Stimulated activated CD8-positive, alpha-beta memory T cell treated with anti-CD3 and anti-CD28 coated beads, Interleukin-12 subunit alpha, Interleukin-12 subunit beta, amount 100 ng/mL, for 24 hours (primary cell): ENCODE data around the gene IL13RA2.

Source experiments
- DNase-seq: peaks from one replicate; pipeline ENCODE4 v3.0.0-alpha.2; 2020; ENCODE audit errors: extremely low read depth

The IL13RA2 gene

DNA sequence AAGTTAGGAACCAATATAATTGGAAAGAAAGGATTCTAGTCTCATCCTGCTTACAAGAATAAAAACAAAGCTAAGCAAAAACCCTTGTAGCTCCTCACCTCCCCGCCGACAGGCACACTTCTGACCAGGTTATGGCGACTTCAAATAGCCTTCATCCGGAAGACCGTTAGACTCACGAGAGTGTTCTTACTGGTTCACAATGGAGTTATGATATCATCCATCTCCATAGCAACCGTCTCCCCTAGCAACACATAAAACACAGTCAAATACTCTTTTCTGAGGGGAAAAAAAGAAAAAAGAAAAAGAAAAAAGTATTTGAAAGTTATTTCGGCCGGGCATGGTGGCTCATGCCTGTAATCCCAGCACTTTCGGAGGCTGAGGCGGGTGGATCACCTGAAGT, at the start of gene IL13RA2:
IL13RA2 (minus strand) TSS at position 162 of the 400 bp plus-strand sequence. CDS start 347 bp downstream, outside the sequence.
- no peak for DNase-seq

GRCh38 chrX:115065304-115065703, 47.9 kb upstream of the IL13RA2 start:
- no peak for DNase-seq

- no peak for DNase-seq
Observed at GRCh38 chrX:115060013-115060412, 42.6 kb upstream of the IL13RA2 start.

DNA sequence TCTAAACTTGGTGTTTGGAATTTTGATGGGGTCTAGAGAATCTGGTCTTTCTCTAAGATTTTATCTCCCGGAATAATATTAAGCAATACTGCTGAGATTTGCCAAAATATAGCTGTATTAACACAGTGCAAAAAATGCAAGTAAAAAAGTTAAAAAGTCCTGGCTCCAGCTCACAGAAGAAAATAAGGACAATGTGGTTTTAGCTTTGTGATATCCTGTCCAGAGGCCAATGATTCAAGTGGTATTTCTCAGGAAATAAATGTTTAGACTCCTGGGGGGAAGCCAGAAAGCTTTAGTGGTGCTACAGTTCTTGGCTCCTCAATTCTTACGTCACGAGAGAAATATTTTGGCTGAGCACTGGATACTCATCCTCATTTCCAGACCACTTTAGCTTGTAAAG, 40.9 kb upstream of the IL13RA2 start:
- no peak for DNase-seq

DNA sequence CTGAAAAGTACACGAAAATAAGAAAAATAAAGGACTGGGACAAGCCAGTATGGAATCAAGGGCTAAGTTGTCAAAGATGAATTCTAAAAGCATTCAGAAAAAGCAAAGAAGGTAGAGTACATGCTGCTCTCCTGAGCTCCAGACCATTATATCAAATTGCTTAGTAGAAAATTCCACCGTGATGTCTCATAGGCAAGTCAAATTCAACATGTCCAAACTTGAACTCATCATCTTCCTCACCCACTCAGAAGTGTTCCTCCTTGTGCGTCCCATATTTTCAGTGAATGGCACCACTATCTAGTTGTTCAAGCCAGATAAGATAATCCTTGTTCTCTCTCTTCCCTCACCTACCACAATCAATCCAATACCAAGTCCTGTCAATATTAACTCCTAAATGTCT, 37.5 kb upstream of the IL13RA2 start:
- no peak for DNase-seq

- DNase-seq: no peak
Observed at GRCh38 chrX:115053223-115053622, 35.8 kb upstream of the IL13RA2 start.

DNA sequence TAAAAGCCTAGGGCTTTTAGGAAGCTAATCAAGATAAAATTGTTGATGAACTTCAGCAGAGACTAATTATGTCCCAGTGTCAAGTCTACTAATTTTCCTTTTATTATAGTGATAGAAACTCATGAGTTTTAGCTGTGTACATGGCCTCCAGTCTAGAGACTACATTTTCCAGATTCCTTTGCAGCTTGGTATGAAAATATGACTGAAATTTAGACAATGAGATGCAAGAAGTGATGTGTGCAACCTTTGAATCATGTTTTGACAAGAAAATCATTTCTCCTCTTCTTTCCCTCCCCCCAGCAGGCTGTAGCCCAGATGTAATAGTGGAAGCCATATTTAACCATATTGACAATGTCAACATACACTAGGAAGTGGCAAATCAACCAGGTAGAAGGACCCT, 30.3 kb upstream of the IL13RA2 start:
- no peak for DNase-seq

- no peak for DNase-seq
Observed at GRCh38 chrX:115047181-115047580, 29.8 kb upstream of the IL13RA2 start.

DNA sequence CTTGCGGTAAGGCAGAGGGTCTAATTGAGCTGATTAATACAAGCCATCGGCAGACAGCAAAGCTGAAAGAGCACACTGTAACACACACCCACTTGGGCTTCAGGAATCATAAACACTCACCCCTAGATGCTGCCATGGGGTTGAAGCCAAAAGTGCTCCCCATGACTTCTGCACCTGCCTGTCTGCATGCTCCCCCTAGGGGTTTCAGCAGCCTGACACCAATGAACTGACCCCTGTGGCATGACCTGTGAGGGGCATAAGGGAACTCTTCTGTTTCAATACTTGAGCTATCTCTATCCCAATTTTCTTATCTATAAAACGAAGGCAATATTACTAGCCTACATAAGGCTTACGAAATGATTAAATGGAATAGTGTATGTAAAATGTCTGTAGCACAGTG, 23.0 kb upstream of the IL13RA2 start:
- no peak for DNase-seq

DNA sequence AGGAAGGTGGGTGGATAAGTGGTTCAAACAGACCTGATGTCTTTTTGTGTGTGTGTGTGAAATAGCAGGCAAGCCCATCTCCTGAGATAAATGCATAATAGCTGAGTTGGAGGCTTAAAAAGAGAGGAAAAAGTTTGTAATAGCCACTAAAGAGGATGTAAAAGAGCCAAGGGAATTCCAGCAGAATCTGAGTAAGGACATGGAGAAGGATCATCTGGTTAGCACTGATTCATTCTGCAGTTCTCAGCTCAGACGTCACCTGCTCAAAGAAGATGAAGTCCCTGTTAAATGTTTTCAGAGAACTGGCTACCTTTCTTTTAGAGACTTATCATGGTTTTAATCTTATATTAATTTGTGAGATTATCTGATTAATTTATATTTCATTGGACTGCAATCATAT, 21.0 kb upstream of the IL13RA2 start:
- DNase-seq: no peak

- no peak for DNase-seq
Observed at GRCh38 chrX:115036029-115036428, 18.6 kb upstream of the IL13RA2 start.

GRCh38 chrX:115031989-115032388, 14.6 kb upstream of the IL13RA2 start:
- no peak for DNase-seq

- DNase-seq: no peak
Observed at GRCh38 chrX:115030625-115031024, 13.2 kb upstream of the IL13RA2 start.

GRCh38 chrX:115029869-115030570, 12.6 kb upstream of the IL13RA2 start:
- no peak for DNase-seq

DNA sequence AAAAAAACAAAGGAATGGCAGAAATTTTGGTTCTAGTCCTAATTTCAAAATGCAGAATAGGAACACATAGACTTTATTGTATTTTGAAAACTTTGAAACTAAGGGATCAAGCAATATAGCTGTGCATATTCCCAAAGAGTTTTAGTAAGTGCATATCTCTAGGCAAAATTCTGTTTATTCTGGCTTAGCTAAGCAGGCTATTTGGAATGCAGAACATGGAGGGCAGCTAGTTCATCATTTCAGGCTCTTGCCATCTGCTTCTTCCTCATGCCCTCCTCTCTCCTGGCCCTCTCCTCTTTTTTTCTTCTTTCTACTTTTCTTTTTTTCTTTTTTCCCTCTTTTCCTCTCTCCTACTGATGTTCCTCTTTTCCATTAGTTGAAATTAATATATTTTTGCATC, 12.0 kb upstream of the IL13RA2 start:
- DNase-seq: no peak

GRCh38 chrX:115023811-115024210, 6.4 kb upstream of the IL13RA2 start:
- DNase-seq: no peak

GRCh38 chrX:115023139-115023538, 5.7 kb upstream of the IL13RA2 start:
- no peak for DNase-seq

GRCh38 chrX:115021121-115021520, 3.7 kb upstream of the IL13RA2 start:
- no peak for DNase-seq

- DNase-seq: no peak
Observed at GRCh38 chrX:115018944-115019343, 1.5 kb upstream of the IL13RA2 start.

DNA sequence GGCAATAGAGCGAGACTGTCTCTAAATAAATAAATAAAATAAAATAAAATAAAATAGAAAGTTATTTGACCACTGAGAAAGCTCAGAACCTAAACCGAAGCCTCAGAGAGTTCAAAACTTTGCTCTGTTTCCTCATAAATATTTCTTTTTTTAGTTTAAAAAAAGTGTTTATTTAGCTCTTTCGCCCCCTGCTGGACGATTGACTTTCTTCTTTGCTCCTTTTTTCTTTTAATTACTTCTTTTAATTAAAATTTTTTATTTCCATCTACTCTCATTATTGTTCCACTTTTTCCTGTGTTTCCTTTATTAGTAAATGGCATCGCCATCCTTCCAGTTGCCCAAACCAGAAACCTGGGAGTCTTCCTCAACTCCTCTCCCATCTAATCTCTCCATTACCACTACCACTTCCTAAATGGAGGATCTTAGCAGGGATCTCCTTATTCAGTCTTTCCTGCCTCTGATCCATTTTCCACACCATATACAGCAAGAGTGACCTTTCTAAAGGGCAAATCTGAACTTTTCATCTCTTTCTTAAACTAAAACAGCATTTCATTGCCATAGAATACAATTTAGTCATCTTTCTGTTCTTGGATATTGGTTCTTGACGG, 728 bp upstream of the IL13RA2 start:
- DNase-seq: no peak

- no peak for DNase-seq
Observed at GRCh38 chrX:115013705-115014104, 3.7 kb downstream of the IL13RA2 start.

DNA sequence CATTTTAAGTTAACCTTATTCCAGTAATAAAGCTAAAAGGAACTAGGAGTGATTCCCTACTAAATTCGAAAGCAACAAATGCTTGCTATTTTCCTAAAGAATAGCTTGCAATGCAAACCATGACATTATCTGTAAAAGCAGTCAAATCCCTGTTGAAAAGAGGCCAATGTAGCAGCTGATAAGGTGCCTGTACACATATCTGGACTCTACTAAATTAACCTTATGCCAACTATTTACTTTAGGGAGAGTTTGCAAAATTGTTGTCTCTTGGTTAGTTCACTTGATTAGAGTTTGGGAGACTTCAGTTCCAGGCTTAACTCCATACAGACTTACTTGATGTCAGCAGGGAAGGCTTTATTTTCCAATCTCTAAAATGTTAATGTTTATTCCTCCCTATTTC, 6.0 kb downstream of the IL13RA2 start:
- no peak for DNase-seq

- DNase-seq: no peak
Observed at GRCh38 chrX:114999906-115000305, 17.5 kb downstream of the IL13RA2 start.

GRCh38 chrX:114997779-114998178, 19.6 kb downstream of the IL13RA2 start:
- DNase-seq: no peak
